Astrocyte of the cerebellum (primary cell): ENCODE measurements around the gene TENM4.

Source experiments
- DNase-seq: peaks from one replicate; pipeline ENCODE4 v3.0.0-alpha.2; 2011; ENCODE audit warnings: low read depth
- H3K4me3 ChIP-seq: 2 replicates; pipeline ENCODE4 v1.5.1; 2011; ENCODE audit warnings: mild to moderate bottlenecking, low read depth, low read length, moderate library complexity
- CTCF ChIP-seq: IDR thresholded peaks from 2 replicates; pipeline ENCODE4 v1.5.1; 2012; ENCODE audit warnings: low read length, low read depth, moderate library complexity, mild to moderate bottlenecking; ENCODE audit errors: missing control alignments
- in situ Hi-C: cut with HindIII; loops from 2 replicates; pipeline ENCODE4 v1.10.0; 2017; ENCODE audit warnings: low sequenced_read_pairs

TENM4 gene

GRCh38 chr11:78753297-78753696, 687.5 kb downstream of the TENM4 start:
- no peak for DNase-seq
- no peak overlapping the region for H3K4me3 ChIP-seq
- in situ Hi-C loops: no loop called here
- TF ChIP-seq CTCF: no peak

- no peak for TF ChIP-seq CTCF
- DNase-seq: no peak
- H3K4me3 ChIP-seq: no peak overlapping the region
- in situ Hi-C loops: no loop called here
These were observed 688.3 kb downstream of the TENM4 start for GRCh38 chr11:78752494-78752893.

- no peak for TF ChIP-seq CTCF
- H3K4me3 ChIP-seq: no peak overlapping the region
- DNase-seq: no peak
- in situ Hi-C loops: no loop called here
These were observed 691.7 kb downstream of the TENM4 start for GRCh38 chr11:78748918-78749690.

- H3K4me3 ChIP-seq: no peak overlapping the region
- no peak for TF ChIP-seq CTCF
- in situ Hi-C loops: no loop called here
- DNase-seq: no peak
These were observed 695.9 kb downstream of the TENM4 start for GRCh38 chr11:78744949-78745348.

GRCh38 chr11:78744202-78744601, 696.6 kb downstream of the TENM4 start:
- no peak for DNase-seq
- in situ Hi-C loops: no loop called here
- no peak for TF ChIP-seq CTCF
- no peak overlapping the region for H3K4me3 ChIP-seq

- no peak for TF ChIP-seq CTCF
- H3K4me3 ChIP-seq: no peak overlapping the region
- peak; percentile 12 for DNase-seq
- in situ Hi-C loops: no loop called here
These were observed 698.4 kb downstream of the TENM4 start for GRCh38 chr11:78742430-78742829.
